ENCODE measurements around the gene PM20D1.

PM20D1 gene

DNA sequence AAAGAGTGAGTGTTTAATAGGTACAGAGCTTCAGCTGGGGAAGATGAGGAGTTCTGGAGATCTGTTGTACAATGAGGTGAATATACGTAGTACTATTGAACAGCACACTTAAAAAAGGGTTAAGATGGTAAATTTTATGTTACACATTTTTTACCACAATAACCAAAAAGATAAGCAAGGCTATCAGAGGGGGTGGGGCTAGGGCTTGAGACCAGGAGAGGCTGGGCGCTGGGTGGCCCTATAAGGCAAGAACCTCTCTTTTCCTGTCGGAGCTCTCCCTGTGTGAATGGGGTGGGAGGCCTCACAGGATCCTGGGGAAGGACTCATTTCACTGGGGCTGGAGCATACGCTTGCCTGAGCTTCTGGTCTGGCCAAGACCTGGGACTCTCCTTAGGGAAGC lies 45.9 kb downstream of the PM20D1 start:
- no peak for DNase-seq

- no peak for DNase-seq
These were observed 47.9 kb downstream of the PM20D1 start for GRCh38 chr1:205802060-205802459.

DNA sequence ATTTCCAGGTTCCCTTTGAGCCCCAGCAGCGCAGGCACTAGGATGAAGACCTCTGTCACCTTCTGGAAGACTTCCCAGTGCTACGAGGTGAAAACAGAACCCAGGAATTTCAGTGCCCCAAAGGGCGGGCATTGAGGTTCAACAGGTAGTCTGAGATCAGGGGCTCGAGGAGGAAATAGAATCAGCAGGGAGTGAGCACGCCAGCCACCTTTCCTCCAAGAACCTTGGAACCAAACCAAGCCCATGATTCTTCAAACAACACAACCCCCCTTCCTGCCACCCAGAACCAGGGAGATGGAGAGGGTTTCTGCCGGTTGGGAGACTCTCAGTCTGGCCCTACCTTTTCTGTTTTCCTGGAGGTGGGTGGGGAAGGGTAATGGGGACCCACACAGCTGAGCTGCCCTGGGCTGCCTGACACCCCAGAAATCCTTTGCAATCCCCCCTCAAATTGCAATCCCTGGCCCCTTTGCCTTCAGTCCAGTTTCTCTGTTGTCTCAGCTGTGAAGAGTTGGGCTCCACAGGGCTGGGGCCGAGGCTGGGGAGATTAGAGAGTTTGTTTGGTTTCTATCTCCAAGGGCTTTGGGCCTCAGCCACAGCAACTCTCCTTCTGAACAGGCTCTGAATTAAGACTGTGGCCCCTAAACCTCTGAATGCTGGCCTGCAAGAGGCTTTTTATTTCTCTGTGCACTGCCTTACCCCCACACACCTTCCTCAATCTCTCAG lies 48.8 kb downstream of the PM20D1 start:
- DNase-seq: no peak

DNA sequence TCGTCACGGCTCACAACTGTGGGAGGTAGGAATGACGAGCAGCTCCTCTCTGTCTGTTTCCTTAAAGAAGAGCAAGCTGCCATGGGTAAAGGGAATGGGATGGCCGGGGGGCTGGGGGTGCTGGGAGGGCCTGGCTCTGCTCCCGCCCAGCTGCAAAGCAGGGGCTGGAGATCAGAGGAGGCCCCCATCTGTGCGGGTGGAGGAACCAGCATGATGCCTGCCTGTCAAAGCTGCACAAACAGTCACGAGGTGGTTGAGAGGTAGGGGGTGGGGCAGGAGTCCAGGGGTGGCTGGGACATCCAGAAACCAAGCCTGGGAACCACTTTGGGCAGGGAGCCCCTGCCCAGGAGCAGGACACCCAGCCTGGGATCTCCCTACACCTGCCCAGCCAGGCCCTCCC lies 49.5 kb downstream of the PM20D1 start:
- DNase-seq: no peak

- no peak for DNase-seq
These were observed 51.4 kb downstream of the PM20D1 start for GRCh38 chr1:205798577-205798976.

GRCh38 chr1:205797168-205797567 lies 52.8 kb downstream of the PM20D1 start:
- no peak for DNase-seq

- DNase-seq: no peak
These were observed 55.8 kb downstream of the PM20D1 start for GRCh38 chr1:205794011-205794730.

DNA sequence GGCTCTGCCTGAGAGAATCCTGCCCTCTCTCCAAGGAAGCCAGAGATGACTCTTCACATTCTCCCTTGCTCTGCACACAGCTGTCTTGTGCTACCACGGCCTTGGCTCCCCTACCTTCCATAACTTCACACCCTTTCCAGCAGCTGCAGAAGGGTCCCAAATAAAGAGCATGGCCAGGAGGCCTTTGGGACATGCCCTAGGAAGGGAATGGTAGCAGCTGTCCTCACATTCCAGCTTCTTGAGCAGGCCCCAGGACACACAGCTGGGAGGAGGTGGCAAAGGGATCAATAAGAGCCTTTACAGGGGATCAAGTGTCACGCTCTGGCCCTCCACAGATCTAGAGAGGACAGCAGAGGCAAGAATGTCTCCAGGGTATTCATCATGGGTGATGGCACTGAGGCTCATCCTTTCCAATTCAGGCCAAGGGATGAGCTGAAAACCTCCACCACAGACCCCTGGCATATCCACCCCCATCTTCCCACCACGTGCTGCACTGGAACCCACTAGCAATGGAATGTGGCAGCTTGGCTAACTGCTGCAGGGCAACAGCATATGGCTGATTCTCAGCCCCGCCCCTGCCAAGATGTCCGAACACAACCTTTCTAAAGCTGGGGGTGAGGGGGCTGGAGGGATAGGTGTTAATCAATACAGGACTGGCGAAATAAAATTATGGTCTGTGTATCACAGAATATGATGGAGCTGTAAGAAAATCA lies 56.8 kb downstream of the PM20D1 start:
- no peak for DNase-seq

- DNase-seq: no peak
These were observed 57.5 kb downstream of the PM20D1 start for GRCh38 chr1:205792481-205792881.

GRCh38 chr1:205791568-205792180 lies 58.3 kb downstream of the PM20D1 start:
- DNase-seq: peak; percentile 24 to 67 (median 49)

- no peak for DNase-seq
These were observed 62.5 kb downstream of the PM20D1 start for GRCh38 chr1:205787287-205787916.

DNA sequence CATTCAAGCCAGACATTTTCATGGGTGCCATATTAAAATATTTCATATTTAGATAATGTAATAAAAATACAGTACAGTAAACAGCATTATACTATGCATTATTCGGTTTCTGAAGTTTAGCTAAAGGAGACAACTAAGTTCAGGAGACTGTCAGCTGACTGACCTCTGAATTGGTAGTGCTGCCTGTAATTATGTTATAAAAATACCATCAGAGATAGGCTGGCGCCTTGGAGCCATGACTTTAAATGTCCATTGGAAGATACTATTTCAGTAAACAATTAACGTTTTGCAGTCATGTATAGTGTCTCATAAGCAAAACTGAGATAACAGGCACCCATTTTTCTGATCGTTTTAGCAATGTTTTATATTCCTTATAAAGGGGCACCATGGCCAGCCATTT lies 63.3 kb downstream of the PM20D1 start:
- DNase-seq: no peak

- DNase-seq: no peak
These were observed 64.5 kb downstream of the PM20D1 start for GRCh38 chr1:205785446-205785845.

DNA sequence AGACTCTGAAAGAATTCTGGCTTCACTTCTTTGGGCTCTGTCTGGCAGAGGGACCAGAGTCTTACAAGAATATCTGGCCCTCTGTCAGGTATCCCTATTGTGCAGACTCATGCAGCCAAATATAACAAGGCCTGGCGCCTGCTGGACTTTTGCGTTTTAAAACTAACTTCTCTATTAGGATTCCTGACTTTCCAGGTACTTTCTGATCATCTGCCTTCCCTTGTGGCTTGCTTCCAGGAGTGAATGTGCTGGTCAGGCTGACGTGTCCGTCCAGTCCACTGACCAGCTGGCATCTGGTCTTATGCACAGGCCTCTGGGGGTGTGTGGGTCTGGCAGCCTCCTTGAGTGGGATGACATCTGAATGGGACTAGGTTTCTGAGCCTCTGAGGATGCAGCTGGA lies 66.0 kb downstream of the PM20D1 start:
- DNase-seq: no peak

- no peak for DNase-seq
These were observed 66.5 kb downstream of the PM20D1 start for GRCh38 chr1:205783433-205783795.

DNA sequence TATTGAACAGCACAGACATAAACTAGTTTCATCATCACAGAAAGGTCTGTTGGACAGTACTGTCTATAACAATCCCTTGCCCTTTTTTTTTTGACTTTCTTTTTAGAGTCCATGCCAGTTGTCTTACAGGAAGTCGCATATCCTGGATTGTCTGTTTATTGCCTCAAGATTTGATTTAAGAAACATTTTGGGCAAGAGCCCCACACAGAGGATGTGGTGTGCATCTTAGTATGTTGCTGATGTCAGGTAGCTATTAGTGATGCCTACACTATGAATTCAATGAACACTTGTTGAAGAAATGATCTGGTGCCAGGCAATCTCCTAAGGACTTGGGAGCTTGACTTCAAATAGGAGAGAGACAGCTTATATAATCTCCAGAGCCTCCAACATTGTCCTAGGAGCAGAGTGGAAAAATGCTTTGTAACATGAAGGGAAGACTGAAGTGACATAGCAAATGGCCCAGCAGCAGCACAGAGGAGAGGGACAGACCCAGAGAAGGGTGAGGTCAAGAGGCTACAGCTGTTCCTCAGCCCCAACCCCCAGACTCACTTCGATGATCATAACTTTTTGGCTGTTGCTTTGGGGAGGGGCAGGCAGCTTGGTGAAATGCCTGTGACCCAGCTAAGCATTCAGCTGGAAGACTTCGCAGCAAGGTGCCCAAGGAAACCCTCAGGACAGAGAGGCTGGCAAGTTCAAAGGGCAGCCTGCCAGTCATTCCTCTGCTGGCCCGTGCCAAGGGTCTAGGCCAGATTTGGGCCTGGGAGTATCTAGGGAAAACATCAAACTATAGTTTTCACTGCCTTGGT lies 67.1 kb downstream of the PM20D1 start:
- DNase-seq: peak in 3 of 6 experiments; percentile 23 to 52 (median 26)

- no peak for DNase-seq
These were observed 69.6 kb downstream of the PM20D1 start for GRCh38 chr1:205780335-205780734.

Data from stimulated activated naive CD4-positive, alpha-beta T cell (primary cell).